ENCODE measurements around the gene PIP5K1B.

The PIP5K1B gene

GRCh38 chr9:68708513-68708912 lies 3.5 kb downstream of the PIP5K1B start:
- DNase-seq, result no peak

- no peak for DNase-seq
Measured at GRCh38 chr9:68709291-68710110, 4.5 kb downstream of the PIP5K1B start.

- DNase-seq, result no peak
Measured at GRCh38 chr9:68710111-68710471, 5.1 kb downstream of the PIP5K1B start.

- no peak for DNase-seq
Measured at GRCh38 chr9:68711281-68711680, 6.2 kb downstream of the PIP5K1B start.

- no peak for DNase-seq
Measured at GRCh38 chr9:68711932-68712331, 6.9 kb downstream of the PIP5K1B start.

GRCh38 chr9:68714416-68715180 lies 9.6 kb downstream of the PIP5K1B start:
- DNase-seq, result no peak

- no peak for DNase-seq
Measured at GRCh38 chr9:68715181-68715456, 10.1 kb downstream of the PIP5K1B start.

GRCh38 chr9:68717552-68718443 lies 12.8 kb downstream of the PIP5K1B start:
- DNase-seq, result no peak

- no peak for DNase-seq
Measured at GRCh38 chr9:68719847-68720246, 14.8 kb downstream of the PIP5K1B start.

GRCh38 chr9:68720656-68721313 lies 15.7 kb downstream of the PIP5K1B start:
- DNase-seq, result no peak

GRCh38 chr9:68721666-68722330 lies 16.8 kb downstream of the PIP5K1B start:
- DNase-seq, result no peak

- no peak for DNase-seq
Measured at GRCh38 chr9:68725070-68725469, 20.0 kb downstream of the PIP5K1B start.

- DNase-seq, result no peak
Measured at GRCh38 chr9:68726489-68726888, 21.4 kb downstream of the PIP5K1B start.

- no peak for DNase-seq
Measured at GRCh38 chr9:68727636-68728035, 22.6 kb downstream of the PIP5K1B start.

GRCh38 chr9:68728731-68729130 lies 23.7 kb downstream of the PIP5K1B start:
- DNase-seq, result no peak

GRCh38 chr9:68730570-68731235 lies 25.7 kb downstream of the PIP5K1B start:
- DNase-seq, result no peak

GRCh38 chr9:68731857-68732256 lies 26.8 kb downstream of the PIP5K1B start:
- DNase-seq, result no peak

- DNase-seq, result no peak
Measured at GRCh38 chr9:68732405-68733020, 27.5 kb downstream of the PIP5K1B start.

GRCh38 chr9:68733021-68733405 lies 28.0 kb downstream of the PIP5K1B start:
- DNase-seq, result no peak

GRCh38 chr9:68738358-68738757 lies 33.3 kb downstream of the PIP5K1B start:
- DNase-seq, result no peak

GRCh38 chr9:68739621-68740174 lies 34.7 kb downstream of the PIP5K1B start:
- no peak for DNase-seq

Data from KG1 (cell line).